ENCODE measurements around the gene USP7. TPM values are rescaled to one million over a fixed set of nuclear protein-coding genes. Genes with fewer than 3 reads are reported as not detected.

Gene USP7
- total RNA-seq, 1 experiment from 2014 or later = 148 TPM

- Mint-ChIP-seq H3K27me3 (ENCODE audit: insufficient read depth, unreplicated experiment) (no peaks in the 10 kb centered on the region), H3K27ac (ENCODE audit: unreplicated experiment) (no peak overlapping the region), H3K36me3 (ENCODE audit: insufficient read depth, unreplicated experiment) (no peaks in the 10 kb centered on the region), H3K4me1 (ENCODE audit: low read depth, unreplicated experiment) (peaks cover 7% of the 10 kb centered on the region), H3K4me3 (ENCODE audit: unreplicated experiment) (no peak overlapping the region), H3K9me3 (ENCODE audit: unreplicated experiment) (no peaks in the 10 kb centered on the region)
- Histone ChIP-seq H3K4me3 (ENCODE audit: low read depth, low read length) (no peak overlapping the region), H3K27me3 (replicated peaks; ENCODE audit: control insufficient read depth, insufficient read depth, low read length) (no peaks in the 10 kb centered on the region), H3K4me1 (peaks cover 16% of the 10 kb centered on the region), H3K9me3 (no peaks in the 10 kb centered on the region), H3K36me3 (ENCODE audit: control insufficient read depth, insufficient read depth, low read length) (no peaks in the 10 kb centered on the region)
- BruUV-seq (replicated peaks) = no TSS peak
- ChIA-PET CTCF (interaction anchor here (0.6 to 0.7 kb wide), 3 partner anchors 19 to 340 kb away, joined by 3 to 4 read pairs (median 3); no protein-coding TSS in a partner anchor), POLR2A (no interaction called here)
- intact Hi-C loops (cut with micrococcal nuclease; ENCODE audit: unreplicated experiment) = no loop called here
- TF ChIP-seq CTCF (IDR thresholded peaks at IDR 0.05; ENCODE audit: insufficient read depth in 1 of 2, low read depth in 1 of 2, low read length in 1 of 2, severe bottlenecking in 1 of 2, unreplicated experiment in 1 of 2) = no peak
- no peak for DNase-seq
These were observed 25.6 kb upstream of the USP7 start for GRCh38 chr16:8989099-8989878.

- Mint-ChIP-seq H3K9me3 (ENCODE audit: unreplicated experiment) (no peaks in the 10 kb centered on the region), H3K27ac (ENCODE audit: unreplicated experiment) (peak overlapping the region; percentile 16), H3K27me3 (ENCODE audit: insufficient read depth, unreplicated experiment) (no peaks in the 10 kb centered on the region), H3K4me3 (ENCODE audit: unreplicated experiment) (no peak overlapping the region), H3K4me1 (ENCODE audit: low read depth, unreplicated experiment) (peaks cover 7% of the 10 kb centered on the region), H3K36me3 (ENCODE audit: insufficient read depth, unreplicated experiment) (no peaks in the 10 kb centered on the region)
- BruUV-seq (replicated peaks) = no TSS peak
- no peak for TF ChIP-seq CTCF (IDR thresholded peaks at IDR 0.05; ENCODE audit: insufficient read depth in 1 of 2, low read depth in 1 of 2, low read length in 1 of 2, severe bottlenecking in 1 of 2, unreplicated experiment in 1 of 2)
- no peaks in the 10 kb centered on the region for H3K27me3 ChIP-seq (replicated peaks; ENCODE audit: control insufficient read depth, insufficient read depth, low read length)
- H3K9me3 ChIP-seq = no peaks in the 10 kb centered on the region
- POLR2A ChIA-PET = interaction anchor here (1.5 kb wide), 1 partner anchor 104 kb away, joined by 7 read pairs; the partner anchor contains the start of gene HAPSTR1
- no peak for DNase-seq
- no peak overlapping the region for H3K4me3 ChIP-seq (ENCODE audit: low read depth, low read length)
- CTCF ChIA-PET = interaction anchor here (1.1 kb wide), 1 partner anchor 22 kb away, joined by 5 read pairs; no protein-coding TSS in a partner anchor
- H3K4me1 ChIP-seq = peaks cover 16% of the 10 kb centered on the region
- no peaks in the 10 kb centered on the region for H3K36me3 ChIP-seq (ENCODE audit: control insufficient read depth, insufficient read depth, low read length)
- intact Hi-C loops (cut with micrococcal nuclease; ENCODE audit: unreplicated experiment) = no loop called here
These were observed 23.1 kb upstream of the USP7 start for GRCh38 chr16:8986818-8987191.

GRCh38 chr16:8986111-8986510, 22.4 kb upstream of the USP7 start:
- TF ChIP-seq CTCF (IDR thresholded peaks at IDR 0.05; ENCODE audit: insufficient read depth in 1 of 2, low read depth in 1 of 2, low read length in 1 of 2, severe bottlenecking in 1 of 2, unreplicated experiment in 1 of 2) = no peak
- H3K4me3 Mint-ChIP-seq (ENCODE audit: unreplicated experiment) = no peak overlapping the region
- DNase-seq = no peak
- H3K4me1 Mint-ChIP-seq (ENCODE audit: low read depth, unreplicated experiment) = peaks cover 7% of the 10 kb centered on the region
- H3K36me3 Mint-ChIP-seq (ENCODE audit: insufficient read depth, unreplicated experiment) = no peaks in the 10 kb centered on the region
- H3K27me3 Mint-ChIP-seq (ENCODE audit: insufficient read depth, unreplicated experiment) = no peaks in the 10 kb centered on the region
- ChIA-PET POLR2A (no interaction called here), CTCF (no interaction called here)
- no peaks in the 10 kb centered on the region for H3K9me3 Mint-ChIP-seq (ENCODE audit: unreplicated experiment)
- no peaks in the 10 kb centered on the region for H3K36me3 ChIP-seq (ENCODE audit: control insufficient read depth, insufficient read depth, low read length)
- intact Hi-C loops (cut with micrococcal nuclease; ENCODE audit: unreplicated experiment) = no loop called here
- peaks cover 16% of the 10 kb centered on the region for H3K4me1 ChIP-seq
- H3K27me3 ChIP-seq (replicated peaks; ENCODE audit: control insufficient read depth, insufficient read depth, low read length) = no peaks in the 10 kb centered on the region
- H3K4me3 ChIP-seq (ENCODE audit: low read depth, low read length) = no peak overlapping the region
- no peaks in the 10 kb centered on the region for H3K9me3 ChIP-seq
- BruUV-seq (replicated peaks) = no TSS peak
- peak overlapping the region; percentile 16 for H3K27ac Mint-ChIP-seq (ENCODE audit: unreplicated experiment)
